ENCODE measurements around the gene TMTC1.

The TMTC1 gene

GRCh38 chr12:29780084-29780483 lies 3.7 kb downstream of the TMTC1 start:
- DNase-seq (ENCODE audit: low read depth): no peak

DNA sequence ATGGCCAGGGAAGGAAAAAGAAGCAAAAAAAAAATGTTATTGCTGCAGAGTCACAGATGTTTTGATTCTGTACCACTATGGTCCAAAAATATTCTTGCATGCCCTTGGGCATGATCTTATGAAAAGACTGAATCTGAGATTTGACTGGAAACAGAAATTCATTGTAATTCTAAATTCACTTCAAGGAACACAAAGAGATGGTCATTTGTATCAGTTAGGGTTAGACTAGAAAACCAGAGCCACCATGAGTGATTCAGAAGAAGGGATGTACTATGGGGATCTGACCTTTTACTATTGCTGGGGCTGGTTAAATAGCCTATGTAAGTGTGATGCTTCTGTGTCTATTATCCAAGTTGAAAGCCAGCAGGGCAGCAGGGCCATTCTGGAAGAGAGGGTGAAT lies 5.2 kb downstream of the TMTC1 start:
- DNase-seq (ENCODE audit: low read depth): no peak

DNA sequence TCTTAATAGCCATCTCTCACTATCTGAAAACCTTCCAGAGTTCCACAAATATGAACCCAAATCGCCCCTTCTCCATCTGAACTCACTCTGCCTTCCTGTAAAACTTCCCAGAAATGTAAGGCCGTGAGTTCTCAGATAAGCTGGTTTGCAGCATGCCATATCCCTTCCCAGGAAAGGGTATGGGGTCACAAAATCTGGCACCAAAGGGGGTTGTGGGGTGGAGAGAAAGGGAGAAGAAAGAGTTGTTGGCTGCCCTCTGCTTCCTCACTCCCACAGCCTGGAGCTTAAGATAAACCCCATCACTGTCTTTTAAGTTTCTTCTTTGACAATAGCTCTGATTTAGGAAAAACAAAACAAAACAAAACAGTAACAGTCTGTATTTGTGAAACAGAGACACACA lies 10.7 kb downstream of the TMTC1 start:
- no peak for DNase-seq (ENCODE audit: low read depth)

DNA sequence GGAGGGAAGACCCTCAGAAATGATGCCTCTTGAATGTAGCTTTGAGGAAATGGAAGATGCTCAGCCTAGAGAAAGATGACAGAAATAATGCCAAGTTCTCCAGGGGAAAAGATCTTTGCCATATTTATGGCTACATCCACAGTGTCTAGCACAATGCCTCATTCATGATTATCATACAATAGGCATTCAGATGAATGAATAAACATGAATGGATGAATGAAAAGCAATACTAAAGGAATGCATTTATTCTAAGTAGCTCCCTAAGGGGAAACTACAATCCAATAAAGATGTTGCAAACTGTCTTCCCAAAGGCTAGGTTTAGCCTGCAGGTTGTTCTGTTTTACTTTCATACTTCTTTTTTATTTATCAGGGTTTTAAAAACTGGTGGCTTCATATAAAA lies 12.0 kb downstream of the TMTC1 start:
- no peak for DNase-seq (ENCODE audit: low read depth)

- DNase-seq (ENCODE audit: low read depth): no peak
Measured at GRCh38 chr12:29771165-29771564, 12.6 kb downstream of the TMTC1 start.

- no peak for DNase-seq (ENCODE audit: low read depth)
Measured at GRCh38 chr12:29769162-29769858, 14.4 kb downstream of the TMTC1 start.

DNA sequence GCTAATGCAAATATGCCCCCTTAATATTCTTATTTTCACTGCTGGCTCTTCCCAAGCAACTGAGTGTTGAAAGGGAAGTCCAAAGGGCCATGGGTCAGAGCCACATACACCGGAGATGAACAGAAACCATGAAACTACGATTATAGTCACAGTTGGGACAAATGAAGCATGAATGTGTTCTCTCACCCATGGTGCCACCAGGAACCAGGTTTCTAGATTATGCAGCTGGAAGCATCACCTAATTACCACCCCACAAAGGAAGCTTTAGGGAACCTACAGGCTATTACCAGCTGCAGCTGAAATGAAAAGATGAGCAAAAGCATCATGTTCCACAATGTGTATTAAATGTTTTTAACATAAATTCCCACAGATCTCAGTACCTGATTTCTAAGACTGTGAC lies 15.4 kb downstream of the TMTC1 start:
- no peak for DNase-seq (ENCODE audit: low read depth)

DNA sequence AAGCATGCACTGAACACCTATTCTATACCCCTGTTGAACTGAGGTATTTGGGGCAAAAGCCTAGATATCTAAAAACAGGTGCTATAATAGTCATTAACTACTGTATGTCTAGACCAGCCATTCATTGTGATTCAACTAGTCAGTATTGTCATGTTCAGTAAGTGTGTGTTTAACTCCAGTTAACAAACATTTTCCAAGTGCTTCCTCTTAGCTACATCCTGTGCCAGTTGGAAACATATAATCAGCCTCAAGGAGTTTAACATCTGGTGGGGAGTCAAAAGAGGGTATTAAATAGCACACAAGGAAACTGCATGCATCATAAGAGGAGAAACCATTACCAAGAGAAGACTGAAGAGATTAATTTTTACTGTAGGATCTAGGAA lies 20.4 kb downstream of the TMTC1 start:
- DNase-seq (ENCODE audit: low read depth): no peak

DNA sequence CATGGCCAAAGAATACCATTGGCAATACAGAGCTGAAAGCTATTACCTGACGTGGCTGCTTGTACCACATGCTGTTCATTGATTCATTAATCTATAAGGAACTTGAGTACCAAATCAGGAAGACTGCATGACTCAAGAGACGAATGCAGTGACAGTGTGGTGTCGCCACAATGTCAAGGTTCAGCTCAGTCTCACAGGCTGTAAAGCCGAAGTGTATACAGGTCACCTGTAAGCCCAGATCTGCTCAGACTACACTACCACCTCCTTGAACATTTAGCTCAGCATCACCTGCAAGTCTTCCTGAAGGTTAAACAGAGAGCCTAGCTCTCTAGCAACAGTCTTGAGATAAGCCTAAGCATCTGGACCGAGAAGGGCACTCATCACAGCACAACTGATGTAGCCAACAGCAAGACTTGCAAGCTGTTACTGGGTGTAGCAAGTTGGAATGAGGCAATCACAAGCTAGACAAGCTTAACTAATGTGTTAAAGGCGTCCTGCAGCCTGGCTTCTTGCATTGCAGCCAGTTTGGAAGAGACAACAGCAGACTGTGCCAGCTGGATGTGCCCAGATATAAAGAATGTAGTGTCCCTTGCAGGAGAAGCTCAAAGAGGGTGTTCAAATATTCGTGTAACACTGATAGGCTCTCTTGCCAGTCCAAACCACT lies 21.0 kb downstream of the TMTC1 start:
- no peak for DNase-seq (ENCODE audit: low read depth)

- DNase-seq (ENCODE audit: low read depth): no peak
Measured at GRCh38 chr12:29759950-29760349, 23.8 kb downstream of the TMTC1 start.

DNA sequence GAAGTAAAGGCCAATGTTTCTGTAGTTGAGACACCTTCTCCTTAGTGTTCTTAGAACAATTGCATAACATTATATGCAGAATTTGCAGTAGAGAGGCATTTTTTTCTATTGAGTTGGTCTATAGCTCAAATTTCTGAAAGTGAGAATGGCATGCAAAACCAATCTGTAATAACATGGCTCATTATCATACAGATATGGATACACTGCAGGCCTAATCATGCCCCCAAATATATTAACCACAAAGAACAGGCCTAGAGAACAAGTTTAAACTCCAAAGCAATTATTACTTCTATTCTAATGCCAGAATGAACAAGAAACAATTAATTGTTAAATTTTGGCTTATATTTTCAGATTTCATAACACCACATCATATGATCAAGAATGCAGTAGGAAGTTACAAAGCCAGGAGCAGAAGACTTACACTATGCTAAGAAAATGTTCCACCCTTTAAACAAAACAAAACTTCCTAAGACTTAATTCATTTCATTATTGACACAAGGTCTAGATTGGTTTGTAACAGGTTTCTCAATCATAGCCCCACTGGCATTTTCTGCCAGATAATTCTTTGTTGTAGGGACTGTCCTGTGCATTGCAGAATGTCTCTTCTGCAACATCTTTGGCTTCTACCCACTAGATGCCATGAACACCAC lies 26.9 kb downstream of the TMTC1 start:
- DNase-seq (ENCODE audit: low read depth): no peak

- DNase-seq (ENCODE audit: low read depth): no peak
Measured at GRCh38 chr12:29754235-29755189, 29.2 kb downstream of the TMTC1 start.

DNA sequence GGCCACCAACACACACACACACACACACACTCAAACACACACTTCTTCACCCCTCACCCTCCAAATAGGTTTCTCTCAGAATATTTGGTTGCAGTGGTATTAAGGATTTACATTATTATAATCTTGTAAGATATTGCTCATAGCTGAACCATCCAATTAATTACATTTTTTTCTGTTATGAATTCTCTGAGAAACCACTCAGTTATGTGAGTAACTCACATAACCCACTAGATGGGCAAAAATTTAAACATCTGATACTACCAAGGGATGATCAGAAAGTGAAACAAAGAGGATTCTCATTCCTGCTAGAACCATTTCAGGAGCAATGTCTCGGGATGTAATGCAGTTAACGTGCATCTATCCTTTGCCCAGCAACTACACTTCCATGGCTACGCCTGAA lies 31.6 kb downstream of the TMTC1 start:
- DNase-seq (ENCODE audit: low read depth): no peak

DNA sequence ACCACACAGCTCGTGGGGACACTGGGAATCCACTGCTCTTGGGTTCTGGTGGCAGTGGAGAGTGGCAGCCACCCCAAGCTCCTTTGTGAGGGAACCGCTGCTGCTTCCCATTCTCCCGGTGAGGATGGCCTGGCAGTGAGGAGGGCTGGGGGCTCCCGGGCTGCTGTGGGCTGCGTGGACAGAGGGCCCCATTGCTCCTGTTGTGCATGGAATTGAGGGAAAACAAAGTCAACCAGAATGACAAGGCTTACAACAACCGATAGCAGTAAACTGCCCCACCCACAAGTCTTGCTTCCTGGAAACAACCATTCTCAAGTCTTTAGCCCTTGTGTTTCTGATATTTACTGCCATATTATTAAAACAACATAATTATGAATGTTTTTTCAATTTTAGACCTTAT lies 32.1 kb downstream of the TMTC1 start:
- DNase-seq (ENCODE audit: low read depth): no peak

- DNase-seq (ENCODE audit: low read depth): no peak
Measured at GRCh38 chr12:29750928-29751220, 32.9 kb downstream of the TMTC1 start.

DNA sequence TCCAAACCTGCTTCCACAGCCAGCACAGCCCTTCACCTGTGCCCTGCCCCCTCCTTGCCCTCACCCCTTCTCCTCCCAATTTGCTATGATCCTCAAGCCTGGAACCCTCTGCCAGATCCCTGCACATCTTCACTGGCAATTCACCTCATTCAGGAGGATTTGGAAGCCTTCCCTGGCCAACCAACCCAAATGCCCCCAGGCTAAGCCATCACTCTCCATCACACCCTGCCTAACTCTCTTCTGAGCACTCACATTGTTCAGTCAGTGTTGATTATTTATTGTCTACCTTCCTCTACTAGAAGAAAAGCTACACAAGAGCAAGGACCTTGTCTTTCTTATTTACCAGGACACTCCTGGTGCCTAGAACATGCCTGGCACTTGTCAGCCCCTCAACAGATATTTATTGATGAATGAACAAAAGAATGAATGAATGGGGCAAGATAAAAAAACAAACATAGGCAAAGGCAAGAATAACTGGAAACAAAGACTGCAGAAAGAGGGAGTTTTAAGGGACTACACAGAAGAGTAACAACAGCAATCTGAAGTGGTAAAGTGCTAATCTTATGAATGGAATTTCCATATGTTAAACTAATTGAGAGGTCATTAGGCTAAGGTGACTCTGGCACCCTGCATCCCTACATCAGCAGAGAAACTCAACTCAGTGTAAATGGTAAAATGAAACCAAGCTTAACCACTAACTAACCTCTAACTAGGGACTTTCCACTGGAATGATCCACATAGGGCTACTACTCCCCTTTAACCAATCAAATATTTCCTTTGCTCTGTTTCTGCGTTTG lies 33.4 kb downstream of the TMTC1 start:
- no peak for DNase-seq (ENCODE audit: low read depth)

- no peak for DNase-seq (ENCODE audit: low read depth)
Measured at GRCh38 chr12:29744365-29744764, 39.4 kb downstream of the TMTC1 start.

- DNase-seq (ENCODE audit: low read depth): no peak
Measured at GRCh38 chr12:29743801-29744200, 39.9 kb downstream of the TMTC1 start.

DNA sequence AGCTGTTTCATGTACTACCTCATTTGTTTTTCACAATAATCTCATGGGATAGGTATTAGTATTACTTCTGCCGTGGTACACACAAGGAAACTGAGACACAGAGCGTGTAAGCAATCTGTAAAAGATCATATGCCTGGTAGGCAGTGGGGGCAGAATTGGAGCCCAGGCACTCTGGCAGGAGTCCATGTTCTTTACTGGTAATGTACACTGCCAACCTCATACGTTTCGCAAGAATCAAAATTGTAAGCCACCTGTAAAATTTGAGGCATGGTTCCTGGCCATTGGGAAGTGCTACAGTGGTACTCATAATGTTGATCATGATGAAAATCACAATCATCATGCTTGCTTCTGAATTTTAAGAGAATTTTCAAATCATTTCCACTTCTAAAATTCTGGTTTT lies 40.7 kb downstream of the TMTC1 start:
- no peak for DNase-seq (ENCODE audit: low read depth)

DNA sequence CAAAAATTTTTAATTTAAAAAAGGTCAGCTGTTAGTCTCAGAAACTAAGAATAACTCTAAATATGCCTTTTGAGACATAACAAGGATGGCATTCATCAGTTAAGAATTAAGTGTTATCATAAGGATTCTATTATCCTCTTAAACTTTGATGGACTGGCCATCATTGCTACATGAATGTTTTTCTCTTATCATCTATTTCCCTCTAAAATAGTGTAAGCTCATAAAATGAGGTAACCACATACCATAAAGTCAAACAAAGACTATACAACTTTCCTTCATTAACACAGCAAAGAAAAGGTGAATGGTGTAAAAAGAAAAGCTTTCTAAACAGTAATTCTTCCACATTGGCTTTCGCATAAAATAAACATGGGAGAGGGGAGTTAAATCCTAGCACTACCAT lies 41.1 kb downstream of the TMTC1 start:
- no peak for DNase-seq (ENCODE audit: low read depth)

GRCh38 chr12:29741342-29742241 lies 42.1 kb downstream of the TMTC1 start:
- no peak for DNase-seq (ENCODE audit: low read depth)
